PC-9 (cell line): ENCODE measurements around the gene PCDHGA10. TPM values are rescaled to one million over a fixed set of nuclear protein-coding genes. Genes with fewer than 3 reads are reported as not detected.

Experiments
- BruUV-seq: library from RNA; stranded (reverse); fragments of 400-500 nt; replicated peaks from 2 replicates; lab custom pipeline; 2021; lab: Mats Ljungman, UMichigan
- CTCF ChIA-PET: fragments of 300-600 bp; sonication (Branson Sonifier 250); formaldehyde crosslinking; loops from one replicate; lab custom pipeline; 2022; ENCODE audit warnings: antibody characterized with exemption; lab: Charles Lee
- POLR2A ChIA-PET: fragments of 300-600 bp; sonication (Branson Sonifier 250); formaldehyde crosslinking; loops from one replicate; lab custom pipeline; 2022; ENCODE audit warnings: antibody characterized with exemption; ENCODE audit not compliant: unreplicated experiment; lab: Charles Lee
- DNase-seq, 2 experiments: peaks; one replicate each; pipeline versions ENCODE4 v3.0.0 to v3.0.0-alpha.2; 2015 to 2022; ENCODE audit warnings: mixed read lengths in 1 of 2
- H2AFZ ChIP-seq: fragments of 200-600 bp; sonication (generic); 2 replicates; pipeline ENCODE4 v1.8.1; 2017; ENCODE audit warnings: antibody characterized with exemption
- H3F3A ChIP-seq: fragments of 200-600 bp; sonication (generic); 2 replicates; pipeline ENCODE4 v1.8.1; 2017; ENCODE audit warnings: antibody characterized with exemption, mild to moderate bottlenecking, low read depth; ENCODE audit not compliant: insufficient read depth
- H3K27ac ChIP-seq: fragments of 200-600 bp; sonication (generic); 2 replicates; pipeline ENCODE4 v1.6.1; 2016; ENCODE audit warnings: mixed run types
- H3K27me3 ChIP-seq: fragments of 200-600 bp; sonication (generic); 2 replicates; pipeline ENCODE4 v1.6.1; 2016; ENCODE audit warnings: low read depth, mixed run types; ENCODE audit not compliant: insufficient read depth
- H3K36me3 ChIP-seq: fragments of 200-600 bp; sonication (generic); 2 replicates; pipeline ENCODE4 v1.6.1; 2016; ENCODE audit warnings: low read depth, mixed run types
- H3K4me1 ChIP-seq: fragments of 200-600 bp; sonication (generic); replicated peaks from 2 replicates; pipeline ENCODE4 v1.6.1; 2016; ENCODE audit warnings: mixed run types; ENCODE audit not compliant: insufficient read depth
- H3K4me2 ChIP-seq: fragments of 200-600 bp; sonication (generic); 2 replicates; pipeline ENCODE4 v1.6.1; 2017; ENCODE audit warnings: mixed run types
- H3K4me3 ChIP-seq: fragments of 200-600 bp; sonication (generic); 2 replicates; pipeline ENCODE4 v1.6.1; 2016; ENCODE audit warnings: mixed run types
- H3K79me2 ChIP-seq: fragments of 200-600 bp; sonication (generic); 2 replicates; pipeline ENCODE4 v1.6.1; 2017; ENCODE audit warnings: low read depth, mixed run types
- H3K9me2 ChIP-seq: fragments of 200-600 bp; sonication (generic); 2 replicates; pipeline ENCODE4 v1.8.1; 2017; ENCODE audit warnings: mild to moderate bottlenecking; ENCODE audit not compliant: insufficient read depth
- H3K9me3 ChIP-seq: fragments of 200-600 bp; sonication (generic); 2 replicates; pipeline ENCODE4 v1.8.1; 2016; ENCODE audit warnings: low read depth; ENCODE audit not compliant: insufficient read depth
- H4K20me1 ChIP-seq: fragments of 200-600 bp; sonication (generic); 2 replicates; pipeline ENCODE4 v1.8.1; 2017; ENCODE audit not compliant: insufficient read depth
- CTCF ChIP-seq: fragments of 200-600 bp; sonication (generic); conservative IDR thresholded peaks from 2 replicates; pipeline ENCODE4 v1.6.1; 2017; ENCODE audit warnings: mixed run types, antibody characterized with exemption, mild to moderate bottlenecking, moderate library complexity
- EZH2 ChIP-seq: fragments of 200-600 bp; sonication (generic); IDR thresholded peaks from 2 replicates; pipeline ENCODE4 v1.8.0; 2017; ENCODE audit warnings: antibody characterized with exemption, low read depth
- intact Hi-C: fragments of 100-400 bp; cut with micrococcal nuclease; formaldehyde crosslinking; loops from one replicate; pipeline ENCODE4 v1.10.0; 2022; ENCODE audit not compliant: unreplicated experiment
- total RNA-seq: library from RNA; stranded (reverse); gene quantifications from 2 replicates; pipeline ENCODE4 v1.2.3, GENCODE V29; 2021

PCDHGA10 gene
- total RNA-seq, 1 experiment from 2014 or later, result 0.13 TPM

GRCh38 chr5:141382469-141383294 is 30.1 kb upstream of the PCDHGA10 start, which contains the start of gene PCDHGA7:
PCDHGA7 (plus strand) TSS chr5:141382742; CDS start chr5:141382900, 158 bp downstream.
- Histone ChIP-seq H3K79me2 (no peaks in the 10 kb centered on the region), H2AFZ (no peak within 1 kb of the TSS), H3K27me3 (peaks cover 49% of the 10 kb centered on the region), H3K9me2 (no peaks in the 10 kb centered on the region), H3K4me1 (no peaks in the 10 kb centered on the region), H3F3A (no peaks in the 10 kb centered on the region), H4K20me1 (no peaks in the 10 kb centered on the region), H3K36me3 (no peaks in the 10 kb centered on the region), H3K4me3 (no peak within 1 kb of the TSS), H3K27ac (no peak within 1 kb of the TSS), H3K4me2 (no peak within 1 kb of the TSS), H3K9me3 (no peaks in the 10 kb centered on the region)
- DNase-seq, result no peak
- BruUV-seq, result no TSS peak
- ChIA-PET POLR2A (no interaction called here), CTCF (no interaction called here)
- intact Hi-C loops, result no loop called here
- TF ChIP-seq CTCF (no peak), EZH2 (no peak)

- H3K79me2 ChIP-seq, result no peaks in the 10 kb centered on the region
- no TSS peak for BruUV-seq
- no peaks in the 10 kb centered on the region for H3K4me1 ChIP-seq
- H3K9me2 ChIP-seq, result no peaks in the 10 kb centered on the region
- ChIA-PET POLR2A (interaction anchor here (0.6 kb wide), 1 partner anchor 135 kb away, joined by 3 read pairs; no protein-coding TSS in a partner anchor), CTCF (no interaction called here)
- no peak overlapping the region for H2AFZ ChIP-seq
- peaks cover 51% of the 10 kb centered on the region for H3K27me3 ChIP-seq
- H3K9me3 ChIP-seq, result no peaks in the 10 kb centered on the region
- H3K4me3 ChIP-seq, result no peak overlapping the region
- no peaks in the 10 kb centered on the region for H3F3A ChIP-seq
- no peak for DNase-seq
- H3K27ac ChIP-seq, result no peak overlapping the region
- no peak for TF ChIP-seq EZH2
- no peak for TF ChIP-seq CTCF
- no peak overlapping the region for H3K4me2 ChIP-seq
- H3K36me3 ChIP-seq, result no peaks in the 10 kb centered on the region
- no peaks in the 10 kb centered on the region for H4K20me1 ChIP-seq
- intact Hi-C loops, result no loop called here
Observed at GRCh38 chr5:141383345-141383744, 29.4 kb upstream of the PCDHGA10 start.

GRCh38 chr5:141384471-141385267 is 28.1 kb upstream of the PCDHGA10 start:
- H3K27me3 ChIP-seq, result peaks cover 54% of the 10 kb centered on the region
- H3K4me1 ChIP-seq, result no peaks in the 10 kb centered on the region
- ChIA-PET POLR2A (no interaction called here), CTCF (no interaction called here)
- no peaks in the 10 kb centered on the region for H3K79me2 ChIP-seq
- intact Hi-C loops, result no loop called here
- H3K27ac ChIP-seq, result no peak overlapping the region
- TF ChIP-seq CTCF (no peak), EZH2 (no peak)
- H3K9me3 ChIP-seq, result no peaks in the 10 kb centered on the region
- H2AFZ ChIP-seq, result no peak overlapping the region; the same call in 1 of the 2 replicates
- no peak overlapping the region for H3K4me2 ChIP-seq
- no peaks in the 10 kb centered on the region for H4K20me1 ChIP-seq
- no peaks in the 10 kb centered on the region for H3F3A ChIP-seq
- DNase-seq, result no peak
- no TSS peak for BruUV-seq
- H3K36me3 ChIP-seq, result no peaks in the 10 kb centered on the region
- no peaks in the 10 kb centered on the region for H3K9me2 ChIP-seq
- H3K4me3 ChIP-seq, result no peak overlapping the region
